PFSK-1 (cell line): ENCODE results near the gene OR52E6.

Source experiments
- POLR2AphosphoS5 ChIP-seq: IDR thresholded peaks from 2 replicates; pipeline ENCODE4 v1.6.1; 2012; ENCODE audit warnings: low read depth, mild to moderate bottlenecking, control low read depth, low read length, moderate library complexity
- REST ChIP-seq, 2 experiments: IDR thresholded peaks; 2 replicates each; pipeline versions ENCODE4 v1.6.1 to v1.8.0; 2011 to 2012; ENCODE audit warnings: low read depth in 2 of 2, low read length in 2 of 2, control low read depth in 1 of 2, inconsistent platforms in 1 of 2, mild to moderate bottlenecking in 1 of 2, moderate library complexity in 1 of 2; ENCODE audit not compliant: insufficient read depth in 1 of 2

DNA sequence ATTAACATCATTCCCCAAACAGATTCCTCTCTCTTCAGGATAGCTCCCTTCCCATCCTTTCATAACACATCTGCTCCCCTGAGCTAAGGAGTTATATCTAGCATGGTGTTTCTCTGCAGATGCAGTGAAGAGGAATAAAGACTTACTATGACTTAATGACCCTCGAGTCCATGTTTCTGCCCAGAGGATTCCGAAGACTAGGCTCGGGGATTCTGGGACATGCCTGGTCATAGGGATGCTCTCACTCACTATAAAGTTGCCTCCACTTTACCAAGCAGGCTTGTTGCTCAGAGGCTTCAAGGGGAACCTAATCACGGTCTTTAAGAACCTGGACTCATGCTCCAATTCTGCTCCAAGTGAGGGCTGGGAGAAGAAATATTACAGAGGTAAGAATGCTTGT, 38.6 kb upstream of the OR52E6 start, which contains the start of gene OR52E4:
- TF ChIP-seq POLR2AphosphoS5 (no peak), REST (IDR thresholded peaks at IDR 0.05; ENCODE audit: insufficient read depth in 1 of 2, low read depth in 2 of 2, low read length in 2 of 2) (no peak)
